Caco-2 (cell line): ENCODE measurements around the gene ARHGEF10L. TPM values are rescaled to one million over a fixed set of nuclear protein-coding genes. Genes with fewer than 3 reads are reported as not detected.

Source experiments
- BruUV-seq: library from RNA; stranded (reverse); fragments of 400-500 nt; replicated peaks from 2 replicates; lab custom pipeline; 2021; lab: Mats Ljungman, UMichigan
- CTCF ChIA-PET: fragments of 300-600 bp; sonication (Branson Sonifier 250); formaldehyde crosslinking; loops from one replicate; lab custom pipeline; 2022; ENCODE audit warnings: antibody characterized with exemption; lab: Charles Lee
- POLR2A ChIA-PET: fragments of 300-600 bp; sonication (Branson Sonifier 250); formaldehyde crosslinking; loops from one replicate; lab custom pipeline; 2022; ENCODE audit warnings: antibody characterized with exemption; lab: Charles Lee
- DNase-seq, 2 experiments: peaks; one replicate each; pipeline versions ENCODE4 v3.0.0 to v3.0.0-alpha.2; 2020 to 2022
- H3K27me3 ChIP-seq: replicated peaks from 2 replicates; pipeline ENCODE4 v1.6.0; 2011; ENCODE audit warnings: low read length; ENCODE audit not compliant: control insufficient read depth, insufficient read depth
- H3K36me3 ChIP-seq: 2 replicates; pipeline ENCODE4 v1.5.1; 2011; ENCODE audit warnings: low read length; ENCODE audit not compliant: control insufficient read depth, insufficient read depth
- H3K4me1 ChIP-seq: fragments of 250-450 bp; sonication (Bioruptor Pico); 2 replicates; pipeline ENCODE4 v1.5.1; 2020; ENCODE audit warnings: mild to moderate bottlenecking
- H3K4me3 ChIP-seq: 2 replicates; pipeline ENCODE4 v1.5.1; 2011; ENCODE audit warnings: low read depth, mild to moderate bottlenecking, control low read depth, low read length
- H3K9me3 ChIP-seq: fragments of 250-450 bp; sonication (Bioruptor Pico); 2 replicates; pipeline ENCODE4 v1.5.1; 2020; ENCODE audit warnings: mild to moderate bottlenecking, moderate library complexity
- H3K27ac Mint-ChIP-seq: one replicate; pipeline ENCODE4 v1.8.0; 2022; ENCODE audit warnings: mixed read lengths; ENCODE audit not compliant: unreplicated experiment
- H3K27me3 Mint-ChIP-seq: one replicate; pipeline ENCODE4 v1.8.0; 2022; ENCODE audit warnings: mixed read lengths; ENCODE audit not compliant: insufficient read depth, unreplicated experiment
- H3K36me3 Mint-ChIP-seq: one replicate; pipeline ENCODE4 v1.8.0; 2022; ENCODE audit warnings: mild to moderate bottlenecking, mixed read lengths; ENCODE audit not compliant: insufficient read depth, unreplicated experiment
- H3K4me1 Mint-ChIP-seq: one replicate; pipeline ENCODE4 v1.8.0; 2022; ENCODE audit warnings: low read depth, mixed read lengths; ENCODE audit not compliant: unreplicated experiment
- H3K4me3 Mint-ChIP-seq: one replicate; pipeline ENCODE4 v1.8.0; 2022; ENCODE audit warnings: mild to moderate bottlenecking, moderate library complexity, mixed read lengths; ENCODE audit not compliant: unreplicated experiment
- H3K9me3 Mint-ChIP-seq: one replicate; pipeline ENCODE4 v1.8.0; 2022; ENCODE audit warnings: mixed read lengths; ENCODE audit not compliant: unreplicated experiment
- intact Hi-C: fragments of 100-400 bp; cut with micrococcal nuclease; formaldehyde crosslinking; loops from one replicate; pipeline ENCODE4 v1.10.0; 2022; ENCODE audit not compliant: unreplicated experiment
- total RNA-seq: library from RNA; stranded (reverse); gene quantifications from 2 replicates; pipeline ENCODE4 v1.2.3, GENCODE V29; 2022
- TF ChIP-seq, protein P1 (sequence below), 2 experiments: fragments of 200-600 bp in 1 of 2; IDR thresholded peaks; 1 replicate in 1 of 2; 2 replicates in 1 of 2; pipeline versions ENCODE4 v1.5.1 to v1.8.0; 2011 to 2022; ENCODE audit warnings: antibody characterized with exemption in 1 of 2, control low read depth in 1 of 2, inconsistent platforms in 1 of 2, low read depth in 1 of 2, low read length in 1 of 2, mild to moderate bottlenecking in 1 of 2, moderate library complexity in 1 of 2; ENCODE audit not compliant: insufficient read depth in 1 of 2, severe bottlenecking in 1 of 2, unreplicated experiment in 1 of 2

Gene ARHGEF10L
- total RNA-seq, 1 experiment from 2014 or later, result 31.3 TPM

DNA sequence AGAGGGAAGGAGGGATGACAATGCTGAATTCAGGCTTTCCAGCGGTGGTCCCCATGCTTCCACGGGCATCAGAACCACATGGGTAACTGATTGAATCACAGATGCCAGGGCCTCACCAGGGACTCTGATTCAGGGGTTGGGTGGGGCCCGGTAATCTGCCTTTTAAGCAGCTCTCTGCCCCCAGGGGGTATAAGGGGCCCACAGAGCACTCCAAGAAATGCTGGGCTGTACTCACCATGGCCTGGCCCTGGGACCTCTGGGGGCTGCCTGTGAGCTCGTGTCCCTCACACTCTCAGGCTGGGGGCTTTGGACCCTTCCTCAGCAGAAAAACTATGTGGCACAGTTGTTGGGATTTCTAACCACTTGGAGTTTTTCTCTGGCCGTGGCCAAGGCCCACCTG is 70.6 kb downstream of the ARHGEF10L start:
- peaks cover 6% of the 10 kb centered on the region for H3K4me1 Mint-ChIP-seq
- H3K27me3 ChIP-seq, result no peaks in the 10 kb centered on the region
- TF ChIP-seq, protein P1, sequence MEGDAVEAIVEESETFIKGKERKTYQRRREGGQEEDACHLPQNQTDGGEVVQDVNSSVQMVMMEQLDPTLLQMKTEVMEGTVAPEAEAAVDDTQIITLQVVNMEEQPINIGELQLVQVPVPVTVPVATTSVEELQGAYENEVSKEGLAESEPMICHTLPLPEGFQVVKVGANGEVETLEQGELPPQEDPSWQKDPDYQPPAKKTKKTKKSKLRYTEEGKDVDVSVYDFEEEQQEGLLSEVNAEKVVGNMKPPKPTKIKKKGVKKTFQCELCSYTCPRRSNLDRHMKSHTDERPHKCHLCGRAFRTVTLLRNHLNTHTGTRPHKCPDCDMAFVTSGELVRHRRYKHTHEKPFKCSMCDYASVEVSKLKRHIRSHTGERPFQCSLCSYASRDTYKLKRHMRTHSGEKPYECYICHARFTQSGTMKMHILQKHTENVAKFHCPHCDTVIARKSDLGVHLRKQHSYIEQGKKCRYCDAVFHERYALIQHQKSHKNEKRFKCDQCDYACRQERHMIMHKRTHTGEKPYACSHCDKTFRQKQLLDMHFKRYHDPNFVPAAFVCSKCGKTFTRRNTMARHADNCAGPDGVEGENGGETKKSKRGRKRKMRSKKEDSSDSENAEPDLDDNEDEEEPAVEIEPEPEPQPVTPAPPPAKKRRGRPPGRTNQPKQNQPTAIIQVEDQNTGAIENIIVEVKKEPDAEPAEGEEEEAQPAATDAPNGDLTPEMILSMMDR (IDR thresholded peaks at IDR 0.05; ENCODE audit: insufficient read depth in 1 of 2, low read depth in 1 of 2, low read length in 1 of 2, severe bottlenecking in 1 of 2, unreplicated experiment in 1 of 2), result no peak
- no peaks in the 10 kb centered on the region; the same call in 1 of the 2 replicates for H3K36me3 ChIP-seq
- H3K9me3 ChIP-seq, result no peaks in the 10 kb centered on the region
- H3K27me3 Mint-ChIP-seq, result no peaks in the 10 kb centered on the region
- no peak for DNase-seq
- intact Hi-C loops, result no loop called here
- ChIA-PET POLR2A (no interaction called here), CTCF (interaction anchor here (0.5 kb wide), 1 partner anchor 165 kb away, joined by 5 read pairs; no protein-coding TSS in a partner anchor)
- H3K9me3 Mint-ChIP-seq, result no peaks in the 10 kb centered on the region
- no peak overlapping the region for H3K4me3 ChIP-seq
- no TSS peak for BruUV-seq
- H3K27ac Mint-ChIP-seq, result no peak overlapping the region
- H3K36me3 Mint-ChIP-seq, result peaks cover 16% of the 10 kb centered on the region
- H3K4me1 ChIP-seq, result no peaks in the 10 kb centered on the region
- no peak overlapping the region for H3K4me3 Mint-ChIP-seq

DNA sequence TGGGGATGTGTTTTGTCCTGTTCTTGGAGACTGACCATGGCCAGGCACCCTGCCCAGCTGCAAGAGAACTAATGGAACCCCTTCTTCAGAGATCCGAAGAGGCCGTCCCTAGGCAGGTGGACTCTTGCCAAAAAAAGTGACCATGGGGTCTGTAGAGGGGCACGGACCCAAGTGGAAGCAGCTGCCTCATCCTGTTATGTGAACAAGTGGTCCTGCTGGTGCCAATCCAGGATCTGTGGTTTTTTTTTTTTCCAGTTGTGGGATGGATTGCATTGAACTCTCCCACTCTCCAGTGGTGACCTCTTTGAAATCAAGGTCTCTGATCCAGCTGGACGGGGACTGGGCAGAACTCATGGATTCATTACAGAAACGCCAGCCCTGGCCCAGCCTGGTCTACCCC is 71.2 kb downstream of the ARHGEF10L start:
- intact Hi-C loops, result no loop called here
- Mint-ChIP-seq H3K9me3 (no peaks in the 10 kb centered on the region), H3K27ac (no peak overlapping the region), H3K4me3 (no peak overlapping the region), H3K36me3 (peaks cover 16% of the 10 kb centered on the region), H3K27me3 (no peaks in the 10 kb centered on the region), H3K4me1 (peaks cover 6% of the 10 kb centered on the region)
- Histone ChIP-seq H3K4me3 (no peak overlapping the region), H3K4me1 (no peaks in the 10 kb centered on the region), H3K36me3 (peaks cover 1% of the 10 kb centered on the region; the same call in 1 of the 2 replicates), H3K9me3 (no peaks in the 10 kb centered on the region), H3K27me3 (no peaks in the 10 kb centered on the region)
- DNase-seq, result no peak
- no TSS peak for BruUV-seq
- TF ChIP-seq, protein P1 (IDR thresholded peaks at IDR 0.05; ENCODE audit: insufficient read depth in 1 of 2, low read depth in 1 of 2, low read length in 1 of 2, severe bottlenecking in 1 of 2, unreplicated experiment in 1 of 2), result no peak
- POLR2A ChIA-PET, result no interaction called here
- CTCF ChIA-PET, result no interaction called here

DNA sequence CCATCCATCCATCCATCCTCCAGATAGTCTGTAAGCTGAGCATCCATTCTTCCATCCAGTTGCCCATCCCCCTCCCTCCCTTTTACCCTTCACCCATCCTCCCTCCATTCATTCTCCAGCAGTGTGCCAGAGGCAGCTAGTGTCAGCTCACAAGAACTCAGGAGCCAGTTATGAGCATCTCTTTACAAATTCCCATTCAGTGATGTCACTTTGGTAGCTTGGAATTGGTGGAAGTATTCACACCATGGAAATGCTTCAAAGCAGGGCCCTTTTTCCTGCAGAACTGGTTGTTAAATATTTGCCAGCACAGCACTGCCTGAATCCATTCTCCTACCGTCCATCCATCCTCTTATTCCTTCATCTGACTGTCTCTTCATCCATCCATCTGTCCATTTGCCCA is 72.5 kb downstream of the ARHGEF10L start:
- H3K27me3 ChIP-seq, result no peaks in the 10 kb centered on the region
- no peaks in the 10 kb centered on the region for H3K9me3 Mint-ChIP-seq
- peaks cover 6% of the 10 kb centered on the region for H3K4me1 Mint-ChIP-seq
- no peak overlapping the region for H3K4me3 Mint-ChIP-seq
- ChIA-PET POLR2A (no interaction called here), CTCF (interaction anchor here (0.6 to 0.8 kb wide), 3 partner anchors 17 to 108 kb away, joined by 4 to 6 read pairs (median 4); no protein-coding TSS in a partner anchor)
- H3K36me3 Mint-ChIP-seq, result peaks cover 11% of the 10 kb centered on the region
- H3K4me1 ChIP-seq, result no peaks in the 10 kb centered on the region
- intact Hi-C loops, result no loop called here
- DNase-seq, result no peak
- no peaks in the 10 kb centered on the region for H3K9me3 ChIP-seq
- peaks cover 1% of the 10 kb centered on the region; the same call in 1 of the 2 replicates for H3K36me3 ChIP-seq
- TF ChIP-seq, protein P1 (IDR thresholded peaks at IDR 0.05; ENCODE audit: insufficient read depth in 1 of 2, low read depth in 1 of 2, low read length in 1 of 2, severe bottlenecking in 1 of 2, unreplicated experiment in 1 of 2), result no peak
- BruUV-seq, result no TSS peak
- no peaks in the 10 kb centered on the region for H3K27me3 Mint-ChIP-seq
- no peak overlapping the region for H3K4me3 ChIP-seq
- H3K27ac Mint-ChIP-seq, result no peak overlapping the region
